H1 (cell line): ENCODE measurements around the gene CEMP1.
"Not testable (repeated sequence)": the region's sequence is repeated elsewhere in the genome, so short reads cannot be mapped to it uniquely, and the experiment has no call there.

Source experiments
- CTCF ChIP-seq, 3 experiments: IDR thresholded peaks; 1 replicate in 2 of 3; 2 replicates in 1 of 3; pipeline versions ENCODE4 v1.5.1 to v1.6.1; 2011; ENCODE audit warnings: low read length in 3 of 3, mild to moderate bottlenecking in 3 of 3, inconsistent platforms in 2 of 3, low read depth in 1 of 3, moderate library complexity in 1 of 3; ENCODE audit not compliant: insufficient read depth in 1 of 3; ENCODE audit errors: control extremely low read depth in 1 of 3
- HDAC2 ChIP-seq, 2 experiments: fragments of 300-600 bp in 1 of 2; sonication (generic) in 1 of 2; IDR thresholded peaks; 2 replicates each; pipeline ENCODE4 v1.6.1; 2011 to 2012; ENCODE audit warnings: low read depth in 2 of 2, low read length in 2 of 2, mild to moderate bottlenecking in 2 of 2, moderate library complexity in 2 of 2, borderline replicate concordance in 1 of 2, inconsistent platforms in 1 of 2
- MAFK ChIP-seq: IDR thresholded peaks from 2 replicates; pipeline ENCODE4 v1.6.1; 2012; ENCODE audit warnings: low read depth, mild to moderate bottlenecking, improper control_type of control experiment, low read length
- MAX ChIP-seq: IDR thresholded peaks from 2 replicates; pipeline ENCODE4 v1.6.1; 2012; ENCODE audit warnings: inconsistent platforms
- POLR2A ChIP-seq, 2 experiments: IDR thresholded peaks; 1 replicate in 1 of 2; 2 replicates in 1 of 2; pipeline ENCODE4 v1.6.1; 2011; ENCODE audit warnings: low read depth in 2 of 2, low read length in 2 of 2, mild to moderate bottlenecking in 2 of 2; ENCODE audit errors: control extremely low read depth in 1 of 2
- POLR2AphosphoS5 ChIP-seq: IDR thresholded peaks from 2 replicates; pipeline ENCODE4 v1.6.1; 2011; ENCODE audit warnings: low read depth, low read length
- RXRA ChIP-seq: IDR thresholded peaks from 2 replicates; pipeline ENCODE4 v1.6.1; 2011; ENCODE audit warnings: low read depth, mild to moderate bottlenecking, low read length, moderate library complexity; ENCODE audit not compliant: insufficient read depth
- TF ChIP-seq, protein P1 (sequence below): IDR thresholded peaks from 2 replicates; pipeline ENCODE4 v1.6.1; 2012; ENCODE audit warnings: inconsistent platforms

GRCh38 chr16:2534335-2534734 lies 3.1 kb upstream of the CEMP1 start:
- TF ChIP-seq, protein P1, sequence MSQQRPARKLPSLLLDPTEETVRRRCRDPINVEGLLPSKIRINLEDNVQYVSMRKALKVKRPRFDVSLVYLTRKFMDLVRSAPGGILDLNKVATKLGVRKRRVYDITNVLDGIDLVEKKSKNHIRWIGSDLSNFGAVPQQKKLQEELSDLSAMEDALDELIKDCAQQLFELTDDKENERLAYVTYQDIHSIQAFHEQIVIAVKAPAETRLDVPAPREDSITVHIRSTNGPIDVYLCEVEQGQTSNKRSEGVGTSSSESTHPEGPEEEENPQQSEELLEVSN: not testable (repeated sequence)
- not testable (repeated sequence) for TF ChIP-seq CTCF (IDR thresholded peaks at IDR 0.05; ENCODE audit: control extremely low read depth in 1 of 3, insufficient read depth in 1 of 3, low read depth in 1 of 3, low read length in 3 of 3); POLR2AphosphoS5; MAX; RXRA; MAFK; POLR2A (IDR thresholded peaks at IDR 0.05; ENCODE audit: control extremely low read depth in 1 of 2, low read depth in 2 of 2, low read length in 2 of 2); HDAC2 (IDR thresholded peaks at IDR 0.05; ENCODE audit: borderline replicate concordance in 1 of 2, low read depth in 2 of 2, low read length in 2 of 2)
